Measurements from ENCODE around the gene SNRPB2. TPM values are rescaled to one million over a fixed set of nuclear protein-coding genes. Genes with fewer than 3 reads are reported as not detected.

Gene SNRPB2
- polyA plus RNA-seq, 1 donor (not counting 4 experiments of a cell fraction or from before 2014, with no cell fraction given), result 75.8 TPM

GRCh38 chr20:16778159-16778558 lies 48.3 kb downstream of the SNRPB2 start:
- FAIRE-seq, result no peak
- Histone ChIP-seq H3K4me2 (ENCODE audit: control insufficient read depth, extremely low read depth, insufficient read depth, low read depth, low read length) (no peak overlapping the region), H3K4me1 (ENCODE audit: control insufficient read depth, extremely low read depth, insufficient read depth, low read length) (no peaks in the 10 kb centered on the region), H3K9me3 (ENCODE audit: control insufficient read depth, low read depth, low read length) (no peaks in the 10 kb centered on the region), H3K36me3 (ENCODE audit: control insufficient read depth in 2 of 2, extremely low read depth in 1 of 2, insufficient read depth in 2 of 2, low read length in 2 of 2) (no peaks in the 10 kb centered on the region), H3K79me2 (ENCODE audit: control insufficient read depth, insufficient read depth, low read length) (no peaks in the 10 kb centered on the region), H3K27me3 (ENCODE audit: control insufficient read depth, extremely low read depth, insufficient read depth, low read length) (no peaks in the 10 kb centered on the region), H2AFZ (ENCODE audit: control insufficient read depth, low read length) (no peak overlapping the region), H3K9me1 (ENCODE audit: control insufficient read depth, extremely low read depth, insufficient read depth, low read length) (no peaks in the 10 kb centered on the region), H4K20me1 (ENCODE audit: control insufficient read depth, extremely low read depth, insufficient read depth, low read length) (no peaks in the 10 kb centered on the region), H3K9ac (ENCODE audit: control insufficient read depth, extremely low read depth, insufficient read depth, low read length) (no peak overlapping the region), H3K4me3 (ENCODE audit: control insufficient read depth in 2 of 3, extremely low read depth in 1 of 3, insufficient read depth in 2 of 3, low read depth in 1 of 3, low read length in 3 of 3) (no peak overlapping the region), H3K27ac (ENCODE audit: control insufficient read depth, insufficient read depth, low read length) (no peak overlapping the region)
- dilution Hi-C loops (cut with MboI; ENCODE audit: extremely low pct_ligation_motif_present, low sequenced_read_pairs), result no loop called here
- TF ChIP-seq CTCF (optimal IDR thresholded peaks at IDR 0.05 in 1 of 3, IDR thresholded peaks at IDR 0.05 in 1 of 3, conservative IDR thresholded peaks at IDR 0.05 in 1 of 3; ENCODE audit: extremely low read depth in 1 of 3, insufficient read depth in 2 of 3, low read length in 3 of 3) (no peak), EZH2 (IDR thresholded peaks at IDR 0.05; ENCODE audit: low read length) (no peak)
- DNase-seq (ENCODE audit: low read depth, low spot score), result no peak

GRCh38 chr20:16781496-16781895 lies 51.7 kb downstream of the SNRPB2 start:
- H3K4me3 ChIP-seq (ENCODE audit: control insufficient read depth in 2 of 3, extremely low read depth in 1 of 3, insufficient read depth in 2 of 3, low read depth in 1 of 3, low read length in 3 of 3), result no peak overlapping the region
- H2AFZ ChIP-seq (ENCODE audit: control insufficient read depth, low read length), result no peak overlapping the region
- DNase-seq (ENCODE audit: low read depth, low spot score) (no peak), FAIRE-seq (no peak)
- H3K4me1 ChIP-seq (ENCODE audit: control insufficient read depth, extremely low read depth, insufficient read depth, low read length), result no peaks in the 10 kb centered on the region
- H3K9ac ChIP-seq (ENCODE audit: control insufficient read depth, extremely low read depth, insufficient read depth, low read length), result no peak overlapping the region
- no peak overlapping the region for H3K4me2 ChIP-seq (ENCODE audit: control insufficient read depth, extremely low read depth, insufficient read depth, low read depth, low read length)
- TF ChIP-seq CTCF (optimal IDR thresholded peaks at IDR 0.05 in 1 of 3, IDR thresholded peaks at IDR 0.05 in 1 of 3, conservative IDR thresholded peaks at IDR 0.05 in 1 of 3; ENCODE audit: extremely low read depth in 1 of 3, insufficient read depth in 2 of 3, low read length in 3 of 3), result no peak
- TF ChIP-seq EZH2 (IDR thresholded peaks at IDR 0.05; ENCODE audit: low read length), result no peak
- H3K36me3 ChIP-seq (ENCODE audit: control insufficient read depth in 2 of 2, extremely low read depth in 1 of 2, insufficient read depth in 2 of 2, low read length in 2 of 2), result no peaks in the 10 kb centered on the region
- dilution Hi-C loops (cut with MboI; ENCODE audit: extremely low pct_ligation_motif_present, low sequenced_read_pairs), result no loop called here
- no peak overlapping the region for H3K27ac ChIP-seq (ENCODE audit: control insufficient read depth, insufficient read depth, low read length)
- H4K20me1 ChIP-seq (ENCODE audit: control insufficient read depth, extremely low read depth, insufficient read depth, low read length), result no peaks in the 10 kb centered on the region
- H3K27me3 ChIP-seq (ENCODE audit: control insufficient read depth, extremely low read depth, insufficient read depth, low read length), result no peaks in the 10 kb centered on the region
- no peaks in the 10 kb centered on the region for H3K9me3 ChIP-seq (ENCODE audit: control insufficient read depth, low read depth, low read length)
- H3K79me2 ChIP-seq (ENCODE audit: control insufficient read depth, insufficient read depth, low read length), result no peaks in the 10 kb centered on the region
- H3K9me1 ChIP-seq (ENCODE audit: control insufficient read depth, extremely low read depth, insufficient read depth, low read length), result no peaks in the 10 kb centered on the region

Measured in keratinocyte (primary cell).